GM03348 (cell line): ENCODE data around the gene MYLK.
A peak's percentile ranks its signal among the peaks of the same experiment; 100 is the strongest.

Experiments
- DNase-seq: peaks from one replicate; pipeline ENCODE4 v3.0.0; 2012; ENCODE audit warnings: low spot score

MYLK gene

GRCh38 chr3:123695731-123696640, 188.1 kb downstream of the MYLK start:
- no peak for DNase-seq

- no peak for DNase-seq
These were observed 189.0 kb downstream of the MYLK start for GRCh38 chr3:123695152-123695551.

- DNase-seq = no peak
These were observed 189.6 kb downstream of the MYLK start for GRCh38 chr3:123694366-123695087.

GRCh38 chr3:123693584-123694190, 190.4 kb downstream of the MYLK start:
- DNase-seq = no peak

GRCh38 chr3:123692671-123693070, 191.5 kb downstream of the MYLK start:
- DNase-seq = no peak

- DNase-seq = no peak
These were observed 192.1 kb downstream of the MYLK start for GRCh38 chr3:123692041-123692440.

- no peak for DNase-seq
These were observed 194.3 kb downstream of the MYLK start for GRCh38 chr3:123689831-123690230.

GRCh38 chr3:123688241-123688747, 195.8 kb downstream of the MYLK start:
- peak; percentile 93 for DNase-seq

GRCh38 chr3:123687286-123687685, 196.8 kb downstream of the MYLK start:
- no peak for DNase-seq

- no peak for DNase-seq
These were observed 197.9 kb downstream of the MYLK start for GRCh38 chr3:123686251-123686650.

GRCh38 chr3:123685780-123686179, 198.4 kb downstream of the MYLK start:
- no peak for DNase-seq

- DNase-seq = no peak
These were observed 199.5 kb downstream of the MYLK start for GRCh38 chr3:123684636-123685035.

- DNase-seq = no peak
These were observed 199.9 kb downstream of the MYLK start for GRCh38 chr3:123684209-123684608.

GRCh38 chr3:123683505-123684154, 200.5 kb downstream of the MYLK start:
- no peak for DNase-seq

GRCh38 chr3:123682781-123683504, 201.2 kb downstream of the MYLK start:
- DNase-seq = no peak

- DNase-seq = no peak
These were observed 201.8 kb downstream of the MYLK start for GRCh38 chr3:123682302-123682701.

GRCh38 chr3:123679712-123680386, 204.3 kb downstream of the MYLK start:
- no peak for DNase-seq

GRCh38 chr3:123678108-123678511, 206.0 kb downstream of the MYLK start:
- peak; percentile 92 for DNase-seq

GRCh38 chr3:123672429-123673146, 211.5 kb downstream of the MYLK start:
- no peak for DNase-seq

- DNase-seq = no peak
These were observed 213.4 kb downstream of the MYLK start for GRCh38 chr3:123670743-123671142.
